Stimulated activated CD8-positive, alpha-beta memory T cell treated with anti-CD3 and anti-CD28 coated beads, Interleukin-4, amount 100 ng/mL, for 1 hour (primary cell): ENCODE data around the gene SLC25A25.
"Not testable (repeated sequence)": the region's sequence is repeated elsewhere in the genome, so short reads cannot be mapped to it uniquely, and the experiment has no call there.

Experiments
- DNase-seq, 2 donors: peaks; one replicate each; pipeline ENCODE4 v3.0.0-alpha.2; 2020; ENCODE audit warnings: low read depth in 2 of 2, low spot score in 1 of 2

Gene SLC25A25

DNA sequence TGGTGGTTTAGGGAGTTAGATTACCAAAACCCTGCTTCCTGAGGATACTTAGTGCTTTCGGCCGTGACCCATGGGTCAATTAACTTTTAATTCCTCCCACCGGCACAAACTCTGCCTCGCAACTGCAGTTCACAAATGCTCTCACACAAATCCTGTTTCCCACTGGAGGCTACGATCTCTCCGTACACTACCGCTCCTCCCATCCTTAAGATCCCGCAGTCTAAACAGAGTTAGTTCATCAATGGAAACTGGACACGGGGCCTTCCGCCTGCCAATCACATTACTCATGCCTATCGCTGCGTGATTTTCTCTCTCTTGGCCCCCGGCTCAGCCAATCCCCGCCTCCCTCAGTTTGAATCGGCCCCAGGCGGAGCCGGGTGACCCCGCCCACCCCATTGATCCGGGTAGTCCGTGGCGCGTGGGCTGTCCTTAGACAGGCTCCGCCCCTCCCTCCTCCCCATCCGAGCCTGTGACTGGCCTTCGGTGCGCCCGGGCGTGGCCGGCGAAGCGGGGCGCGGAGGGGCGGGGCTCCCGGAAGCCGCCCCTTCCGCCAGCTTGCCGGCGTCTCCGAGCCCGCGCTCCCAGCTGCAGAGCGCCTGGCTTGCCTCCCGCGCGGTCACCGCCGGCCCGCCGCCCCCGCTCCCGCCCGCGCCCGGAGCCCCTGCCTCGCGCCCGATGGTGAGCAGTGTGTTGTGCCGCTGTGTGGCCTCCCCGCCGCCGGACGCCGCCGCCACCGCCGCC lies at the start of gene SLC25A25:
Gene SLC25A25 (plus strand): TSS at position 588 of the 741 bp plus-strand sequence. CDS start 88 bp downstream, at position 676.
- DNase-seq = peak; percentile 99 to 100

DNA sequence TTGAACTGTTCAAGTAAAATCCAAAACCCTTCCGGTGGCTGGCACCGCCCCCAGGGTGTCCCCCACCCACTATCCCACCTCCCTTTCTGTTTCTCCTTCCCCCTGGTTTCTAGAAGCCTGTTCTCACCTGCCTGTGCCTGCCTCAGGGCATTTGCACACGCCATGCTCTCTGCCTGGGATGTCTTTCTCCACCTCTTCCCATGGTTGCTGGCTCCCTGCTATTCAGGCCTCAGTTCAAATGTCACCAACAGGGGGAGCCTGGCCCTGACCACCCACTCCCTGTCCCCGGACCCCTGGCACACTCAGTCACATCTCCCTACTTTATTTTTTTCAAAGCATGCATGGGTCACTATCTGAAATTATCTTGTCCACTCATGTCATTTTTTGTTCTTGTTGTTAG lies 47.3 kb upstream of the SLC25A25 start:
- DNase-seq = no peak

DNA sequence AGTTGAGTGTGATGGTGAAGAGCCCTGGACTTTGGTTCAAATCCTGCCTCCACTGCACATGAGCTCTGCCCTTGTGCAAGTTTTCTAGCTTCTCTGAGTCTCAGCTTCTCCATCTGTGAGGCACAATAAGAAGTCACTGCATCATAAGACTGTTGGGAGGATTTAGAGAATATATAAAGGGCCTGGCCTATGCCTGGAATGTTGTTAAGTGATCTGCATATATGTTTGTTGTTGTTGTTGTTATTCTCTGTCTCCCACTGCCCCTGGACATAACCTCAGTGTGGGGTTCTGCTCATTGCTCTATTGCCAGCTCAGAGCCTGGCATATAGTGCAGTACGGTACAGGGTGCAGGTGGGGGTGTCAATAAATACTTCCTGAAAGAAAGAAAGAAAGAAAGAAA lies 46.9 kb upstream of the SLC25A25 start:
- no peak for DNase-seq

DNA sequence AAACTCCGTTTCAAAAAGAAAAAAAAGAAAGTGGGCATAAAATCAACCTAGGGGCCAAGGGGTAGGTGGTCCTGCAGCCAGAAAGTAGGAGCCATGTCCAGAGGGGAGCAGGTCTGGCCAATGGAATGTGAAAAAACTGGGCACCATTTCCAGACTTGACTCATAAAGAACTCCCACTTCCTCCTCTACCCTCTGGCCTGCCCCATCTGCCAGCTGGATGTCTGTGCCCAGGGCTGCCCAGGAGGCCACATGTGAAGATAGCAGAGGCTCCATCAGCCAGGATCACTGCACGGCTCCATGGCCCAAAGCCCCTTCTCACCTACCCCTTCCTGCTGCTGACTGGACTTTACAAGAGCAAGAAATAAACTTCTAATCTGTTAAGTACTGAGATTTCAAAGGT lies 45.1 kb upstream of the SLC25A25 start:
- no peak for DNase-seq

DNA sequence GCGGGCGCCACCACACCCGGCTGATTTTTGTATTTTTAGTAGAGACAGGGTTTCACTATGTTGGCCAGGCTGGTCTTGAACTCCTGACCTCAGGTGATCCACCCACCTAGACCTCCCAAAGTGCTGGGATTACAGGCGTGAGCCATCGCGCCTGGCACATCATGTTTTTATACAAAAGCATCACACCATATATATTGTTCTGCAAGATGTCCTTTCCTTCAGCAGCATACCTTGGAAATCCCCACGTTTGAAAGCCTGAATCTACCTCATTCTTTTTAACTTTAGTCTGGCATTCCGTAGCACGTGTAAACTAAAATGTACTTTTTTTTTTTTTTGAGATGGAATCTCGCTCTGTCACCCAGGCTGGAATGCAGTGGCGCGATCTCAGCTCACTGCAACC lies 44.4 kb upstream of the SLC25A25 start:
- DNase-seq = not testable (repeated sequence)

DNA sequence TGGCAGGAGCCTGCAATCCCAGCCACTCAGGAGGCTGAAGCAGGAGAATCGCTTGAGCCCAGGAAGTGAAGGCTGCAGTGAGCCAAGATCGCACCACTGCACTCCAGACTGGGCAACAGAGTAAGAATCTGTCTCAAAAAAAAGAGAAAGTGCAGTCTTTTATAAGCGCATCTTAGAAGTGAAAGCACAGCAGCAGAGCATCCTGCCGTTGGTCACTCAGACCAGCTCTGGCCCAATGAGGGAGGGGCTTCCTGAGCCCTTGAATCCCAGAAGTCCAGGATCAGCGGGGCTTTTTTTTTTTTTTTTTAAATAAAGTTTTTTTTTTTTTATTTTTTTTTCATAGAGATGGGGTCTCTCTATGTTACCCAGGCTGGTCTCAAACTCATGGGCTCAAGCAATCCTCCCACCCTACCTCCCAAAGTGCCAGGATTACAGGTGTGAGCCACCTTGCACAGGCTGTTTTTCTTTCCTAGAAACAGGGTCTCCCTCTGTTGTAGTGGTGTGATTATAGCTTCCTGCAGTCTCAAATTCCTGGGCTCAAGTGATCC lies 43.2 kb upstream of the SLC25A25 start:
- DNase-seq = no peak

DNA sequence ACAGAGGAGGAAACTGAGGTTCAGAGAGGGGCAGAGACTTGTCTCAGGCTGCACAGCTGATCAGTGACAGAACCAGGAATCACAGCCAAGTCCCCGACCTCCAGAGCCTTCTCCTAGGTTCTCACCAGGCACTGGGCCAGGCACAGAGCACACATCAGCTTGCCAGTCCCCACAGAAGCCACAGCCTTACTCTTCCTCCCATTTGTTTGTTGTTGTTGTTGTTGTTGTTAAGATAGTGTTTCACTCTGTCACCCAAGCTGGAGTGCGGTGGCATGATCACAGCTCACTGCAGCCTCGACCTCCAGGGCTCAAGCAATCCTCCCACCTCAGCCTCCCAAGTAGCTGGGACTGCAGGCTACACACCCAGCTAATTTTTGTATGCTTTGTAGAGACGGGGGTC lies 42.3 kb upstream of the SLC25A25 start:
- no peak for DNase-seq

DNA sequence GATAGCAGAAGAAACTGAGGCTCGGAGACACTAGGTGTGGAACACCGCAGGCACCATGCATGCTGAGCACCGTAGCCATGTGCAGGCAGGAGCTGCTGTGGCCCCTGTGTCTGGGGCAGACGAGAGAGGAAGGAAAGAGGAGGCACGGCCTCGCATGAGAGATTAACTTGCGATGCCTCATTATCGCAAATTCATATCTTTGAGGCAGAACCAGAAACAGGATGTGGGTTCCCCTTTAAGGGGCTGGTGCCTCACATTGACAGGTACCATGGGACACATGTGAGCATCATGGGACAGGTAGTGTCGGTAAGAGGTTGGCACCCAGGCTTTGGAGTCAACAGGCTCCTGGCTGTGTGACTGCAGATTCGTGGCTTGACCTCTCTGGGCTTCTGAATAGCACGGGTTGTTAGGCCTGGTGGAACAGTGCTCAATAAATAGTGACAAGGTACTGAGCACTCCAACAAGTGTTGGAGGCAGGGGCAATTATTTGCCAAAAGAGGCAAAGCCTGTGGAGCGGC lies 41.7 kb upstream of the SLC25A25 start:
- peak in 1 of 2 donors; percentile 59 for DNase-seq

DNA sequence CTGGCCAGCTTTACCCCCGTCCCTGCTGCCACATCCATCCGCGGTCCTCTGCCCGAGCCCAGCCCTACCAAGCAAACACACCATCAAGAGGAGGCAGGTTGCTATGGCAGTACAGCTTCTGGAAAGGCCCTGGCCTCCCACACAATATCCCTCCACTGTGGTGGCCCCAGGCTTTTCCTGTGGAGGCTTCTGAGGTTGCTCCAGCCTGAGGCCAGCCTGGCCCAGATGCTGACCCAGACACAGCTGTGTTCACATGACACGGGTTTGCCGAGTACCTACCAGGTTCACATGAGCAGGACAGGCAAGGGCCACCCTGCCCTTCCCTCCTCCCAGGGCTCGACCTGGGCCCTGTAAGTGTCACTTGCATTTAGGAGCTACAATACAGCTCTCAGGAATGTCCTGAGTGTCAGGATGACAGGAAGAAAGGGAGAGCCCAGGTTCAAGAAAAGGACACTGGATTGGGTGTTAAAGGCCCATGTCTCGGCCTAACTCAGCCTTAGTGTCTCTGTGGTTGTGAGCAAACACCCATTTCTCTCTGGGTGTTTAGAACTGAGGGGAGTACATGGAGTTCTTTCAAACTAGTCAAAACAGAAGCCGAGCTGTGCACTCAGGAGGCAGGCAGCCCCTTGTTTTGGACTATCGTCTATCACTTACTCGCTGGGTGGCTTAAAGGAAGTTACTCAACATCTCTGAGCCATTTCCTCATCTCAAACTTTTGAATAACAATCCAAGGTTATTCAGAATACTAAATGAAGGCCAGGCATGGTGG lies 41.1 kb upstream of the SLC25A25 start:
- DNase-seq = no peak

DNA sequence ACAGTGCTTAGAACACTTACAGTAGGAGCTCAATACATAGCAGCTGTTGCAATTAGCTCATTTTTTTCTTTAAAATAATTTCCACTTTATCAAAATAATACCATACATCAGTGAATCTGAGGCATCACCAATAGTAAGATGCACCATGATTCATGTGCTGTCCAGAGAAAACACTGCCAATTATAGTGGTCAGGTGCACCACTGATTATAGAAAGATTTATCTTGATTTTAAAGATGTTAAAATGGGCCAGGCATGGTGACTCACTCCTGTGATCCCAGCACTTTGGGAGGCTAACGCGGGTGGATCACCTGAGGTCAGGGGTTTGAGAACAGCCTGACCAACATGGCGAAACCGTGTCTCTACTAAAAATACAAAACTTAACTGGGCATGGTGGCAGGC lies 40.3 kb upstream of the SLC25A25 start:
- DNase-seq = no peak

DNA sequence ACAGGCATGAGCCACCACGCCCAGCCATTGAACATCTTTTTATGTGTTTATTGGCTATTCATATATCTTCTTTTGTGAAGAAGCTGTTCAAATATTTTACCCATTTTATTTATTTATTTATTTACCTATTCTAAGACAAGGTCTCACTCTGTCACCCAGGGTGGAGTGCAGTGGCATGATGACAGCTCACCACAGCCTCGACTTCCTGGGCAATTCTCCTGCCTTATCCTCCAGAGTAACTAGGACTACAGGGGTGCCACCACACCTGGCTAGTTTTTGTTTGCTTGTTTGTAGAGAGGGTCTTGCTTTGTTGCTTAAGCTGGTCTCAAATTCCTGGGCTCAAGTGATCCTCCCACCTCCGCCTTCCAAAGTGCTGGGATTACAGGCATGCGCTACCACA lies 34.4 kb upstream of the SLC25A25 start:
- no peak for DNase-seq

DNA sequence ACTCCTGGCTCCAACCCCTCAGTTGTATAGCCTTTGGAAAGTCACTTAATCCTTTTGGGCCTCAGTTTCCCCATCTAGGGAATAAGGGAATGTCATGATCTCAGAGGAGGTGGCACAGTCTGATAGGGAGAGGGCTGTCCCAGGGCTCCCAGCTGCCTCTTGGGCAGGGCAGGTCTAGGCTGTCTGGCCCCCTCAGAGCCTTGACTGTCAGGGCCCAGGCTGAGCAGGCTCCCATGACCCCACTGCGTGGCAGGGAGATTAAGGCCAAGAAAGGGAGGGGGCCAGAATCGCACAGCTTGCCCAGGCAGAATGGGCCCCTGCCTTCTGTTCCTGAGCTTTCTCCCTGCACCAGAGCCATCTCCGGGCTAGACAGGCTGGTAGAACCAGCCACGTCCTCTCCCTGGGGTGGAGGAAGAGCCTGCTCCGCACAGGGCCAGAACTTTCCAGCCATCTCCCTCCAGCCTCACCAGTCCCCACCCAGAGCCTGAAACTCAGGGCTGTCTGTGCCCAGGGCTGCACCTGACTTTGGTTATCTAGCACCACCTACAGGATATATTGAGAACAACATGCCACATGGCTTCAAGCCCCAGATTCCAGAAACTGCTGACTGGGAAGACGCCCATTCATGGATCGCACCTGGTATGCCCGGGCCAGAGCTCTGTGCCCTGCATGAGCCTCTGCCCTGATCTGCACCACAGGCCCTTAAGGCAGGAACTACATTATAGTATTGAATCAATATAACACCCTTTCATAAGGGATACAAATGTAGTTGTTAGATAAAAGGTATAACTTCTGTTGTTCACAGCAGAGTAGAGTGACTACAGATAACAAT lies 33.0 kb upstream of the SLC25A25 start:
- DNase-seq = no peak

DNA sequence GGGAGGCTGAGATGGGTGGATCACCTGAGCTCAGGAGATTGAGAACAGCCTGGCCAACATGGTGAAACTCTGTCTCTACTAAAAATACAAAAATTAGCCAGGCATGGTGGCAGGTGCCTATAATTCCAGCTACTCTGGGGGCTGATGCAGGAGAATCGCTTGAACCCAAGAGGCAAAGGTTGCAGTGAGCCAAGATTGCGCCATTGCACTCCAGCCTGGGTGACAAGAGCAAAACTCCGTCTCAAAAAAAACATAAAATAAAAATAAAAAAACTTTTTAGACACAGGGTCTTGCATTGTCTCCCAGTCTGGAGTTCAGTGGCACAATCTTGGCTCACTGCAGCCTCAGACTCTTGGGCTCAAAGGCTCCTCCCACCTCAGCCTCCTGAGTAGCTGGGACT lies 31.5 kb upstream of the SLC25A25 start:
- DNase-seq = not testable (repeated sequence)

DNA sequence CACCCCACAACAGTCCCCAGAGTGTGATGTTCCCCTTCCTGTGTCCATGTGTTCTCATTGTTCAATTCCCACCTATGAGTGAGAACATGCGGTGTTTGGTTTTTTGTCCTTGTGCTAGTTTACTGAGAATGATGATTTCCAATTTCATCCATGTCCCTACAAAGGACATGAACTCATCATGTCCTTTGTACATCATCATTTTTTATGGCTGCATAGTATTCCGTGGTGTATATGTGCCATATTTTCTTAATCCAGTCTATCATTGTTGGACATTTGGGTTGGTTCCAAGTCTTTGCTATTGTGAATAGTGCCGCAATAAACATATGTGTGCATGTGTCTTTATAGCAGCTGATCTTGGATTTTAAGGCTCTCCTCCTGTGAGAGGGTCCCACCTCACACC lies 27.2 kb upstream of the SLC25A25 start:
- DNase-seq = not testable (repeated sequence)

DNA sequence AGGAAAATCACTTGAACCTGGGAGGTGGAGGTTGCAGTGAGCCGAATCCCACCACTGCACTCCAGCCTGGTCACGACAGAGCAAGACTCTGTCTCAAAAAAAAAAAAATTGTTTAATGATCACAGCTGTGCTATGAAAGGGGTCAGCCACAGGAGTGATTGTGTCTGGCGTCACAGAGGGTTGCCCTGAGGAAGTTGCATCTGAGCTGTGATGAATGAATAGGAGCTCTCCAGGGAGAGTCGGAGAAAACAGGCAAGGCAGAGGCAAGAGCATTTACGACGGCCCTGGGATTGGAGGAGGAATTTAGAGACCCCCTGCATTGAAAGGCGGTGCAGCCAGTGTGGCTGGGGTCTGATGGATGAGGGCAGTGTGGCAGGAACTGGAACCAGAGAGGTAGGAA lies 26.0 kb upstream of the SLC25A25 start:
- DNase-seq = no peak

DNA sequence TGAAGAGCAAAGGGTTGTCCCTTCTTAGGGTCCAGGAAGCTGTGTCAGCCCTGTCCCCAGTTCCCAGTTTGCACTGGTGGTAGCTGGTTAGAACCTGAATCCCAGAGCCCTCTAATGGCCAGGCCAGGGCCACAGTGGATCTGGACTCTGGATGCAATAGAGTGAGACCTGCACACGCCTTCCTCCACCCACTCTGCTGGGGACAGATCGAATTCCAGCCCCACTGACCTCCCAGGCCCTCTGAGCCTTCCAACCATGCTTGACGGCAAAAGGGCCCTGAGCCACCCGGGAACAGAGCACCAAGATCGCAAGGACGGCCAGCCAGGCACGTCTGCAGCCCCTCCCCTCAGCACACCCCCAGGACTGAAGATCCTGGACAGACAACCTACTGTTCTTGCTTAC lies 24.6 kb upstream of the SLC25A25 start:
- no peak for DNase-seq

DNA sequence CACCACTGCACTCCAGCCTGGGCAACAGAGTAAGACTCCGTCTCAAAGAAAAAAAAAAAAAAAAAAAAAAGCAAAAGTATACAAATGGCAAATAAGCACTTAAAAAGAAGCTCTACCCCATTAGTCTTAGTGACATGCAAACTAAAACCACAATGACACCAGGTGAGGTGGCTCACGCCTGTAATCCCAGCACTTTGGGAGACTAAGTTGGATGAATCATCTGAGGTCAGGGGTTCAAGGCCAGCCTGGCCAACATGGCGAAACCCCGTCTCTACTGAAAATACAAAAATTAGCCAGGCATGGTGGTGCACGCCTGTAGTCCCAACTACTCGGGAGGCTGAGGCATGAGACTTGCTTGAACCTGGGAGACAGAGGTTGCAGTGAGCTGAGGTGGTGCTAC lies 22.6 kb upstream of the SLC25A25 start:
- DNase-seq = not testable (repeated sequence)

DNA sequence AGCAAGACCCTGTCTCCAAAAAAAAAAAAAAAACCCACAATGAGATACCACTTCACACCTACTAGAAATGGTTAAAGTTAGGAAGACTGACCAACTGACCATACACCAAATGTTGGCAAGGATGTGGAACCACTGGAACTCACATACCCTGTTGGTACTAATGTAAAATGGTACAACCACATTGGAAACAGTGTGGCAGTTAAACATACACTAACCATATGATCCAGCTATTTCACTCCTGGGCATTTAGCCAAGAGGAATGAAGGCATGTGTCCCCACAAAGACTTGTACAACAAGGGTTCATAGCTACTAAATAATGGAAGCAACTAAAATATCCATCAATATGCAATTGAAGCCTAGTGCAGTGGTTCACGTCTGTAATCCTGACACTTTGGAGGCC lies 22.2 kb upstream of the SLC25A25 start:
- no peak for DNase-seq

DNA sequence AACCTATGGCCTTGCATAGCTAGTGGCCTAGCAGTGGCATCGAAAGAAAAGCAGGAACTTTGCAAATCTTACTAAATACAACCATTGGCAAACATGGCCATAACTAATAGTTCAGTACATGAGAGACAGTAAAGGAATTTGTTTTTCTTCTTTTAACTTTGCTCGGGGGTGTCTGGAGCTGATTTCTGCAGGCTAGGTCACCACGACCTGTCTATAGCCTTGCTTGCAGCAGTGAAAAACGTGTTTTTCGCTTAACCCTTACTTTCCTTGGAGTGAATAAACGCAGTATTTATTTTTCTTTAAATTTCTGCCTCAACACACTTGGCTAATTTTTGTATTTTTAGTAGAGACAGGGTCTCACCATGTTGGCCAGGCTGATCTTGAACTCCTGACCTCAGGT lies 20.8 kb upstream of the SLC25A25 start:
- DNase-seq = no peak

DNA sequence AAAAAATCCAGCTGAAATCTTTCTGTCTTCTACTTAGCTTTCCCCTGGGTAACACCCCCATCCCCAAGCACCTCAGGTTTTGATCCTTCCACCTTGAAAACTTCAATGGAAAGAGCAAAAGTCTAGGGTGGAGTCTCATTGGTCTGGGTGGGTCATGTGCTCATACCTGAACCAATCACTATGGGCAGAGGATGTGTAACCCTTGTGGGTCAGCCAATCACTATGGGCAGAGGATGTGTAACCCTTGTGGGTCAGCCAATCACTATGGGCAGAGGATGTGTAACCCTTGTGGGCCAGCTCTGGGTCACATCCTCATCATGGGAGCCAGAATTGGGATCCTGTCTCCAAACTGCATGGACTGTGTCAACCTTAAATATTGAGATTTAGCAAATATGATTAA lies 19.4 kb upstream of the SLC25A25 start:
- DNase-seq = no peak

DNA sequence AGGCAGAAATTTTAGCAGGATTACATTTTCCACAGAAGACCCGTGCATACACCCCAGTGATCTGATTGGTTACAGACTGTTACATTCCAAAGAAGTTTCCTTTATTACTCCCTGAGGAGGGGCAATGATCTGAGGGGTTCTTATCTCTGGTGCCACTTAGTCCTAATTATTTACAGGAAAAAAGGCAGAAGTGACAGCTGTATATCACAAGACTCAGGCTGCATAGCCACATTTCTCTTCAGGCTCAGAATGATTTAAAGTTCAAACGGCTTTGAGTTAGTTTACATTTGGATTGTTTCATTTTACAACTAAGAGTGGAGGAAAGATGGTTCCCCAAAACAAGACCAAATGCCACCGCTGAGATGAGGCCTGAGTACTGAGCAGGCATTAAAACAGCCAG lies 18.2 kb upstream of the SLC25A25 start:
- no peak for DNase-seq
